ENCODE measurements around the gene TTC13.

Gene TTC13

GRCh38 chr1:230877146-230877923 is 101.3 kb downstream of the TTC13 start:
- POLR2A ChIA-PET = interaction anchor here (1.4 to 1.7 kb wide), 2 partner anchors 8 to 10 kb away, joined by 4 read pairs; no protein-coding TSS in a partner anchor
- no peak for DNase-seq (ENCODE audit: low read depth, low spot score)

DNA sequence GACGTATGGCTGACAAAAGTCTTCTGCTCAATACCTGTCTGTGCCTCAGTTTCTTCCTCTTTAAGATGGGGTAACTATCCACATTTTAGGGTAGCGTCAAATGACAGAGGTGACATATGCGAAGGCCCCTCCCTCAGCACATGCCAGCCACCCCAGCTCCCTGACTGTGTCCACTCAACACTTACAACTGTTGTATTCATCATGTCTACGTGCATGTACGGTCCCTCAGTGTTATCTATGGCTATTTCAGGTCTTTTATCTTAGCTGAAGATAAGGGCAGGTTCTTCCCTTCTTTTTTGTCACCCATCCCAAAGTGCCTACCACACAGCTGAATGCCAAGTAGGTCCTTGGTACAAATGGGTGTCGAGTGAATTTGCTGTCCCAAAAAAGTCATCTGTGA is 102.0 kb downstream of the TTC13 start:
- no peak for TF ChIP-seq CTCF (IDR thresholded peaks at IDR 0.05; ENCODE audit: insufficient read depth, low read length, missing control alignments)
- ChIA-PET CTCF (interaction anchor here (2.2 kb wide), 1 partner anchor 25 kb away, joined by 9 read pairs; no protein-coding TSS in a partner anchor), POLR2A (interaction anchor here (1.4 to 1.7 kb wide), 2 partner anchors 8 to 10 kb away, joined by 4 read pairs; no protein-coding TSS in a partner anchor)
- no peak for DNase-seq (ENCODE audit: low read depth, low spot score)
- H3K4me3 ChIP-seq (ENCODE audit: low read depth, low read length) = no peak overlapping the region

More at GRCh38 chr1:230877146-230877923, 101.3 kb downstream of the TTC13 start:
- TF ChIP-seq CTCF (IDR thresholded peaks at IDR 0.05; ENCODE audit: insufficient read depth, low read length, missing control alignments) = no peak
- H3K4me3 ChIP-seq (ENCODE audit: low read depth, low read length) = no peak overlapping the region
- CTCF ChIA-PET = interaction anchor here (2.2 kb wide), 1 partner anchor 24 kb away, joined by 9 read pairs; no protein-coding TSS in a partner anchor

- POLR2A ChIA-PET = no interaction called here
- H3K4me3 ChIP-seq (ENCODE audit: low read depth, low read length) = no peak overlapping the region
- no peak for TF ChIP-seq CTCF (IDR thresholded peaks at IDR 0.05; ENCODE audit: insufficient read depth, low read length, missing control alignments)
- no peak for DNase-seq (ENCODE audit: low read depth, low spot score)
- CTCF ChIA-PET = no interaction called here
These were observed 103.3 kb downstream of the TTC13 start for GRCh38 chr1:230875370-230875769.

GRCh38 chr1:230870916-230871315 is 107.7 kb downstream of the TTC13 start:
- ChIA-PET CTCF (interaction anchor here (1.0 to 1.1 kb wide), 3 partner anchors 46 to 73 kb away, joined by 3 to 4 read pairs (median 3); no protein-coding TSS in a partner anchor), POLR2A (interaction anchor here (2.0 kb wide), 1 partner anchor 30 kb away, joined by 6 read pairs; no protein-coding TSS in a partner anchor)
- no peak overlapping the region for H3K4me3 ChIP-seq (ENCODE audit: low read depth, low read length)
- no peak for DNase-seq (ENCODE audit: low read depth, low spot score)
- no peak for TF ChIP-seq CTCF (IDR thresholded peaks at IDR 0.05; ENCODE audit: insufficient read depth, low read length, missing control alignments)

DNA sequence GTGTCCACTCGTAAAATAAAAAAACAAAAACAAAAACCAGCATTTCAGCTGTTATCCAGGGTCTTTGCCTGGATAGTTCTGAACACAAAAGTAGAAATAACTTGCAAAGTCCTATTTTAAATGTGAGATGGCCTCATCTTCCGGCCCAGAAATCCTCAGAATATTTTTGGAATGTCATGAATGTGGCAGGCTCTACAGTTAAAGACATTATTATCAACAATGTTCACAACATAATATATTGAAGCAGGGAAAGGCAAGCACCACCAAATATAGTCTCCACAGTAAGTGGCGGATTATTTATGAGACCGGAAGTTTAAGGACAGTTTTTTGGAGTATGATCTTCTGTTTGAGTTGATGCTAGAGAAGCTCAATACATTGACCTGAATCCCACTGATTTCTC is 109.2 kb downstream of the TTC13 start:
- peak overlapping the region; percentile 84 for H3K4me3 ChIP-seq (ENCODE audit: low read depth, low read length)
- no peak for DNase-seq (ENCODE audit: low read depth, low spot score)
- POLR2A ChIA-PET = interaction anchor here (1.0 to 3.8 kb wide), 4 partner anchors 8 to 32 kb away, joined by 3 to 24 read pairs (median 5); no protein-coding TSS in a partner anchor
- no peak for TF ChIP-seq CTCF (IDR thresholded peaks at IDR 0.05; ENCODE audit: insufficient read depth, low read length, missing control alignments)
- CTCF ChIA-PET = interaction anchor here (1.0 to 1.2 kb wide), 3 partner anchors 30 to 72 kb away, joined by 3 to 5 read pairs (median 3); no protein-coding TSS in a partner anchor

All from AG04449 (cell line).